Breast epithelium (tissue), 4 donors: Measurements from ENCODE around the gene LYPD5. TPM values are rescaled to one million over a fixed set of nuclear protein-coding genes. Genes with fewer than 3 reads are reported as not detected.
A peak's percentile ranks its signal among the peaks of the same experiment; 100 is the strongest.

Experiments
- DNase-seq, 2 donors: peaks; one replicate each; pipeline ENCODE4 v3.0.0-alpha.2; 2019; ENCODE audit warnings: low spot score in 2 of 2
- H3K27ac ChIP-seq, 2 donors: fragments of 200-600 bp; sonication (generic) in 1 of 2; one replicate each; pipeline ENCODE4 v1.5.1; 2016 to 2019; ENCODE audit warnings: mild to moderate bottlenecking in 1 of 2
- H3K27me3 ChIP-seq, 2 donors: fragments of 200-600 bp; sonication (generic) in 1 of 2; one replicate each; pipeline versions ENCODE4 v1.5.1 to v1.6.0; 2017 to 2019; ENCODE audit warnings: control low read depth in 1 of 2, mild to moderate bottlenecking in 1 of 2
- H3K36me3 ChIP-seq: fragments of 200-600 bp; one replicate; pipeline ENCODE4 v1.5.1; 2019
- H3K4me1 ChIP-seq, 2 donors: fragments of 200-600 bp; sonication (generic); one replicate each; pipeline ENCODE4 v1.5.1; 2016 to 2019; ENCODE audit warnings: control low read depth in 1 of 2
- H3K4me3 ChIP-seq, 3 donors: fragments of 200-600 bp; sonication (generic); 1 replicate in 2 of 3; 2 replicates in 1 of 3; pipeline ENCODE4 v1.5.1; 2016 to 2019; ENCODE audit warnings: mild to moderate bottlenecking in 3 of 3, moderate library complexity in 2 of 3
- H3K9me3 ChIP-seq, 2 donors: fragments of 200-600 bp; sonication (generic) in 1 of 2; one replicate each; pipeline ENCODE4 v1.5.1; 2016 to 2019; ENCODE audit warnings: control low read depth in 1 of 2
- POLR2A ChIP-seq: fragments of 450-650 bp; IDR thresholded peaks from one replicate; pipeline ENCODE4 v1.6.1; 2016; ENCODE audit warnings: antibody characterized with exemption, mild to moderate bottlenecking, moderate library complexity
- POLR2AphosphoS5 ChIP-seq, 3 donors: sonication (generic); formaldehyde crosslinking; IDR thresholded peaks; one replicate each; pipeline ENCODE4 v1.6.1; 2017; ENCODE audit warnings: antibody characterized with exemption in 3 of 3
- intact Hi-C: fragments of 100-400 bp; cut with DNase I; formaldehyde crosslinking; loops from one replicate; pipeline ENCODE4 v1.15.1; 2023; ENCODE audit warnings: low total_unique reads
- total RNA-seq, 3 donors: library from RNA; depleted of rRNA; stranded (reverse); fragments of >200 nt; gene quantifications; one replicate each; pipeline ENCODE4 v1.1.0, GENCODE V29; 2016
- TF ChIP-seq, protein P1 (sequence below), 3 donors: fragments of 450-650 bp; IDR thresholded peaks; one replicate each; pipeline ENCODE4 v1.5.1; 2016 to 2017; ENCODE audit warnings: antibody characterized with exemption in 3 of 3, mild to moderate bottlenecking in 3 of 3, moderate library complexity in 3 of 3

Gene LYPD5
- total RNA-seq, 3 donors from 2014 or later, result 0.48 to 7.2 (median 6.2) TPM

- H3K27ac ChIP-seq, result peak overlapping the region; percentile 85 to 90
Measured at GRCh38 chr19:43783636-43784035, 18.6 kb downstream of the LYPD5 start.

GRCh38 chr19:43782689-43783231 lies 19.5 kb downstream of the LYPD5 start:
- H3K27me3 ChIP-seq, result no peaks in the 10 kb centered on the region
- peak overlapping the region in 2 of 3 donors; percentile 39 to 53 for H3K4me3 ChIP-seq
- TF ChIP-seq POLR2A (no peak), POLR2AphosphoS5 (IDR thresholded peaks at IDR 0.05) (no peak)
- H3K4me1 ChIP-seq, result peaks cover 5 to 15% of the 10 kb centered on the region in 2 donors
- H3K27ac ChIP-seq, result peak overlapping the region; percentile 79 to 90
- DNase-seq, result peak in 1 of 2 donors; percentile 44
- intact Hi-C loops, result no loop called here
- no peaks in the 10 kb centered on the region for H3K9me3 ChIP-seq
- H3K36me3 ChIP-seq, result no peaks in the 10 kb centered on the region

More at GRCh38 chr19:43783636-43784035, 18.6 kb downstream of the LYPD5 start:
- H3K27me3 ChIP-seq, result no peaks in the 10 kb centered on the region
- no peak for TF ChIP-seq POLR2A
- TF ChIP-seq, protein P1, sequence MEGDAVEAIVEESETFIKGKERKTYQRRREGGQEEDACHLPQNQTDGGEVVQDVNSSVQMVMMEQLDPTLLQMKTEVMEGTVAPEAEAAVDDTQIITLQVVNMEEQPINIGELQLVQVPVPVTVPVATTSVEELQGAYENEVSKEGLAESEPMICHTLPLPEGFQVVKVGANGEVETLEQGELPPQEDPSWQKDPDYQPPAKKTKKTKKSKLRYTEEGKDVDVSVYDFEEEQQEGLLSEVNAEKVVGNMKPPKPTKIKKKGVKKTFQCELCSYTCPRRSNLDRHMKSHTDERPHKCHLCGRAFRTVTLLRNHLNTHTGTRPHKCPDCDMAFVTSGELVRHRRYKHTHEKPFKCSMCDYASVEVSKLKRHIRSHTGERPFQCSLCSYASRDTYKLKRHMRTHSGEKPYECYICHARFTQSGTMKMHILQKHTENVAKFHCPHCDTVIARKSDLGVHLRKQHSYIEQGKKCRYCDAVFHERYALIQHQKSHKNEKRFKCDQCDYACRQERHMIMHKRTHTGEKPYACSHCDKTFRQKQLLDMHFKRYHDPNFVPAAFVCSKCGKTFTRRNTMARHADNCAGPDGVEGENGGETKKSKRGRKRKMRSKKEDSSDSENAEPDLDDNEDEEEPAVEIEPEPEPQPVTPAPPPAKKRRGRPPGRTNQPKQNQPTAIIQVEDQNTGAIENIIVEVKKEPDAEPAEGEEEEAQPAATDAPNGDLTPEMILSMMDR (IDR thresholded peaks at IDR 0.05), result no peak
- TF ChIP-seq POLR2AphosphoS5 (IDR thresholded peaks at IDR 0.05), result no peak
- peaks cover 5 to 13% of the 10 kb centered on the region in 2 donors for H3K4me1 ChIP-seq
- intact Hi-C loops, result no loop called here
- no peaks in the 10 kb centered on the region for H3K36me3 ChIP-seq
- H3K9me3 ChIP-seq, result no peaks in the 10 kb centered on the region
- DNase-seq, result no peak
- H3K4me3 ChIP-seq, result peak overlapping the region in 1 of 3 donors; percentile 39

GRCh38 chr19:43782311-43782660 lies 20.0 kb downstream of the LYPD5 start:
- TF ChIP-seq POLR2A, result no peak
- TF ChIP-seq, protein P1 (IDR thresholded peaks at IDR 0.05), result no peak
- no peak for TF ChIP-seq POLR2AphosphoS5 (IDR thresholded peaks at IDR 0.05)

GRCh38 chr19:43781630-43782310 lies 20.5 kb downstream of the LYPD5 start:
- H3K9me3 ChIP-seq, result no peaks in the 10 kb centered on the region
- no peak for DNase-seq
- H3K36me3 ChIP-seq, result no peaks in the 10 kb centered on the region
- peak overlapping the region; percentile 84 to 90 for H3K27ac ChIP-seq
- H3K27me3 ChIP-seq, result no peaks in the 10 kb centered on the region
- H3K4me3 ChIP-seq, result no peak overlapping the region
- peaks cover 5 to 18% of the 10 kb centered on the region in 2 donors for H3K4me1 ChIP-seq
- TF ChIP-seq, protein P1 (IDR thresholded peaks at IDR 0.05), result no peak
- intact Hi-C loops, result no loop called here

More at GRCh38 chr19:43782311-43782660, 20.0 kb downstream of the LYPD5 start:
- Histone ChIP-seq H3K4me3 (peak overlapping the region in 1 of 3 donors; percentile 39), H3K27me3 (no peaks in the 10 kb centered on the region), H3K27ac (peak overlapping the region; percentile 79 to 90), H3K4me1 (peaks cover 5 to 18% of the 10 kb centered on the region in 2 donors), H3K36me3 (no peaks in the 10 kb centered on the region), H3K9me3 (no peaks in the 10 kb centered on the region)
- no peak for DNase-seq
- intact Hi-C loops, result no loop called here

DNA sequence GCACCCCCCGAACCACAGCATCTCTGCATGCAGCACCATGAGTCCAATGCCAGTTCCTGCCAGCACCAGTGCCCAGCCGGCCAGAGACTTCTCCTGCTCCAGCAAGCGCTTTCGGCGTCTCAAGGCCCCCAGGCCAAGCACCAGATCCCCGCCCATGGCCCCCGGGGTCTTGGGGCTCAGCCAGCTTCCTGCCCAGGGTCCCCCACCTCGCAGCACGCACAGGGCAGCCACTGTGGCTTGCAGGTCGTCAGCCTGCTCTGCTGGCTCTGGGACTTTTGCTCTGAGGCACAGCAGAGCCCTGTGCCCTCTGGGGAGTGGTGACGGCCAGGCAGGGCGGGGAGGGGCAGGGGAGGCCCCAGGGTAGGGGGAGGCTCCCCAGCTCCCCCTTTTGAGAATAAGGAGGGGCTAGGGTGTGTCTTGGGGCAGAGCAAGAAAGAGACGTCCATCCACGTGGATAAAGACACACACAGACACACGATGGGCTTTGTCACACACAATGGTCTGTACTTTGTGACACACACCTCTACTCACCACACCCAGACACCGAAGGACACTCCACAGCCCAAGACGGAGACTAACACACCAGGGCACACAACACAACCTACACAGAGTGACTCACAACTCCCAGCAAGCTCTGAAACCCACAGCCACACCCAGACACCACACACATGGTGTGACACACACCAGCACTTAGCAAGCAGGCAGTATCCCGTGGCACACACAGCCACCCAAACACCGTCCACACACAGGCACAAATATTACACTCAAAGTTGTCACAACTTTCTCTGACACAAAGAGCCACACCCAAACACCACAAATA lies 21.3 kb downstream of the LYPD5 start, which contains the start of gene KCNN4:
Gene KCNN4, minus strand, starts transcription at position 268 of the 820 bp plus-strand sequence. Its CDS starts 112 bp downstream, at position 156.
- no peaks in the 10 kb centered on the region for H3K9me3 ChIP-seq
- no peaks in the 10 kb centered on the region for H3K36me3 ChIP-seq
- TF ChIP-seq, protein P1 (IDR thresholded peaks at IDR 0.05), result no peak
- TF ChIP-seq POLR2AphosphoS5 (IDR thresholded peaks at IDR 0.05) (no peak), POLR2A (no peak)
- peak within 1 kb of the TSS in 2 of 3 donors; percentile 50 to 57 for H3K4me3 ChIP-seq
- intact Hi-C loops, result no loop called here
- DNase-seq, result no peak
- H3K27ac ChIP-seq, result peak within 1 kb of the TSS; percentile 84 to 87
- no peaks in the 10 kb centered on the region for H3K27me3 ChIP-seq
- peaks cover 5 to 18% of the 10 kb centered on the region in 2 donors for H3K4me1 ChIP-seq
